Panc1 (cell line): ENCODE data around the gene TSPAN3. TPM values are rescaled to one million over a fixed set of nuclear protein-coding genes. Genes with fewer than 3 reads are reported as not detected.

Experiments
- ATAC-seq: fragments of 200-7000 bp; cut with Tn5 transposase; 2 replicates; pipeline ENCODE4 v1.9.1; 2020; ENCODE audit warnings: mild to moderate bottlenecking, moderate library complexity
- BruUV-seq: library from RNA; stranded (reverse); fragments of 400-500 nt; replicated peaks from 2 replicates; lab custom pipeline; 2021; lab: Mats Ljungman, UMichigan
- CTCF ChIA-PET: fragments of 300-600 bp; sonication (Branson Sonifier 250); formaldehyde crosslinking; loops from one replicate; lab custom pipeline; 2022; ENCODE audit warnings: antibody characterized with exemption; lab: Charles Lee
- POLR2A ChIA-PET: fragments of 300-600 bp; sonication (Branson Sonifier 250); formaldehyde crosslinking; loops from one replicate; lab custom pipeline; 2022; ENCODE audit warnings: antibody characterized with exemption; lab: Charles Lee
- DNase-seq: peaks from one replicate; pipeline ENCODE4 v3.0.0-alpha.2; 2010; ENCODE audit warnings: low read depth, low spot score
- H3K27ac ChIP-seq: 2 replicates; pipeline ENCODE4 v1.5.1; 2011; ENCODE audit warnings: mild to moderate bottlenecking, low read length, inconsistent platforms
- H3K27me3 ChIP-seq: fragments of 200-500 bp; sonication (Bioruptor generic); 2 replicates; pipeline ENCODE4 v1.6.0; 2014; ENCODE audit warnings: low read length, inconsistent platforms; ENCODE audit not compliant: control insufficient read depth, insufficient read depth
- H3K36me3 ChIP-seq: fragments of 200-500 bp; sonication (Bioruptor generic); 2 replicates; pipeline ENCODE4 v1.5.1; 2014; ENCODE audit warnings: inconsistent platforms, mild to moderate bottlenecking, low read length, moderate library complexity; ENCODE audit not compliant: control insufficient read depth, insufficient read depth
- H3K4me1 ChIP-seq: 2 replicates; pipeline ENCODE4 v1.5.1; 2011; ENCODE audit warnings: inconsistent platforms, mild to moderate bottlenecking, low read length, moderate library complexity; ENCODE audit not compliant: control insufficient read depth, insufficient read depth
- H3K4me3 ChIP-seq, 2 experiments: 2 replicates each; pipeline ENCODE4 v1.5.1; 2011 to 2012; ENCODE audit warnings: low read depth in 2 of 2, low read length in 2 of 2, mild to moderate bottlenecking in 2 of 2, inconsistent platforms in 1 of 2, moderate library complexity in 1 of 2
- H3K9me3 ChIP-seq: fragments of 200-500 bp; sonication (Bioruptor generic); 2 replicates; pipeline ENCODE4 v1.5.1; 2014; ENCODE audit warnings: low read depth, mild to moderate bottlenecking, inconsistent platforms, low read length, moderate library complexity; ENCODE audit not compliant: control insufficient read depth, insufficient read depth
- POLR2AphosphoS5 ChIP-seq: IDR thresholded peaks from 2 replicates; pipeline ENCODE4 v1.6.1; 2012; ENCODE audit warnings: mild to moderate bottlenecking, low read depth, low read length, moderate library complexity
- SIN3A ChIP-seq: IDR thresholded peaks from 2 replicates; pipeline ENCODE4 v1.6.1; 2012; ENCODE audit warnings: low read depth, mild to moderate bottlenecking, low read length, moderate library complexity, borderline replicate concordance; ENCODE audit not compliant: insufficient read depth
- TCF7L2 ChIP-seq: IDR thresholded peaks from 2 replicates; pipeline ENCODE4 v1.6.1; 2011; ENCODE audit warnings: mild to moderate bottlenecking, low read depth, low read length, inconsistent platforms
- in situ Hi-C: cut with HindIII; loops from 2 replicates; pipeline ENCODE4 v1.10.0; 2016; ENCODE audit warnings: low sequenced_read_pairs, low pct_unique_long_range_greater_than_20kb
- intact Hi-C: fragments of 100-400 bp; cut with micrococcal nuclease; formaldehyde crosslinking; loops from one replicate; pipeline ENCODE4 v1.10.0; 2022; ENCODE audit not compliant: unreplicated experiment
- total RNA-seq: library from RNA; stranded (reverse); gene quantifications from one replicate; pipeline ENCODE4 v1.2.1, GENCODE V29; 2021; ENCODE audit not compliant: unreplicated experiment
- TF ChIP-seq, protein P1 (sequence below), 2 experiments: IDR thresholded peaks; 2 replicates each; pipeline ENCODE4 v1.6.1; 2011 to 2012; ENCODE audit warnings: low read depth in 2 of 2, control low read depth in 1 of 2, low read length in 1 of 2, mild to moderate bottlenecking in 1 of 2, moderate library complexity in 1 of 2; ENCODE audit not compliant: insufficient read depth in 1 of 2
- TF ChIP-seq, protein P2 (sequence below): fragments of 450-650 bp; IDR thresholded peaks from 2 replicates; pipeline ENCODE4 v1.5.1; 2017; ENCODE audit warnings: mild to moderate bottlenecking

TSPAN3 gene
- total RNA-seq, 1 experiment from 2014 or later = 130 TPM

DNA sequence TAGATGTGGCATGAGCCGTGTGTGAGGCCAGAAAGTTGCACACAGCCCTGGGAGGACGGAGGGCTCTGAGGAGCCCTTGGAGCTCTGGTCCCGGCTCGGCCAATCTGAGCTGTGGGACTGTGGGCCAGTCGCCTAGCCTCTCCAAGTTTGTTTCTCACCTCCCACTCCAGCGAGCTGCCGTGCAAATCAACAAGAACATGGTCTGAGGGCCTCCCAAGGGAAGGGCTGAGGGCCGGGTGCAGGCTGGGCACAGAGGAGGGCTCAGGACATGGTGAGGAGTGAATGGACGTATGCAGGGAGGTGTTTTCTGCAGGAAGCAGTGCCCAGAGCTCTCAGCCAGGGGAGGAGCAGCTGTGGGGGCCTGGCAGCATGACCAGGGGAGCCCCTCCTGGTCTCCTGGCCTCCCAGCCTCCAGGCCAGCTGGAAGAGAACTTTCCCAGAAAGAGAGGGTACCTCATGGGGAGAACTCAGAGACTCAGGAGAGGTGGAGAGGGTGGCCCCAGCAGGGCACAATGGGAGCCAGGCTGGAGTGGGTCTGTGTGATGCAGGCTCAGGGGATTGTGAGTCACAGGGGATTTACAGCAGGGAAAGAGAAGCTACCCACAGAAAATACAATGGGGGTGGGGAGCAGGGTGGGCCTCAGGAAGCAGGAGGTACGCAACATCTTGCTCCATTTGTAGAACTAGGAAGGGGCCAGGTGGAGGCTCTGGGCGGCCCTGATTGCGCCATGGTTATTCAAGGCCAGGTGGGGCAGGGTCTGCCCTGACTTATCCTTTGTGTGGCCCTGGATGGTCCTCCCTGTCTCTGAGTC is 51.2 kb downstream of the TSPAN3 start:
- no peaks in the 10 kb centered on the region for H3K36me3 ChIP-seq
- no peak overlapping the region for H3K4me3 ChIP-seq
- no peaks in the 10 kb centered on the region for H3K27me3 ChIP-seq
- CTCF ChIA-PET = interaction anchor here (0.7 kb wide), 1 partner anchor 14 kb away, joined by 5 read pairs; no protein-coding TSS in a partner anchor
- no peaks in the 10 kb centered on the region; the same call in 1 of the 2 replicates for H3K4me1 ChIP-seq
- intact Hi-C loops = no loop called here
- no TSS peak for BruUV-seq
- no peak overlapping the region for H3K27ac ChIP-seq
- DNase-seq (no peak), ATAC-seq (no peak; the same call in 1 of the 2 replicates)
- no peaks in the 10 kb centered on the region for H3K9me3 ChIP-seq
- no peak for TF ChIP-seq POLR2AphosphoS5
- TF ChIP-seq, protein P1, sequence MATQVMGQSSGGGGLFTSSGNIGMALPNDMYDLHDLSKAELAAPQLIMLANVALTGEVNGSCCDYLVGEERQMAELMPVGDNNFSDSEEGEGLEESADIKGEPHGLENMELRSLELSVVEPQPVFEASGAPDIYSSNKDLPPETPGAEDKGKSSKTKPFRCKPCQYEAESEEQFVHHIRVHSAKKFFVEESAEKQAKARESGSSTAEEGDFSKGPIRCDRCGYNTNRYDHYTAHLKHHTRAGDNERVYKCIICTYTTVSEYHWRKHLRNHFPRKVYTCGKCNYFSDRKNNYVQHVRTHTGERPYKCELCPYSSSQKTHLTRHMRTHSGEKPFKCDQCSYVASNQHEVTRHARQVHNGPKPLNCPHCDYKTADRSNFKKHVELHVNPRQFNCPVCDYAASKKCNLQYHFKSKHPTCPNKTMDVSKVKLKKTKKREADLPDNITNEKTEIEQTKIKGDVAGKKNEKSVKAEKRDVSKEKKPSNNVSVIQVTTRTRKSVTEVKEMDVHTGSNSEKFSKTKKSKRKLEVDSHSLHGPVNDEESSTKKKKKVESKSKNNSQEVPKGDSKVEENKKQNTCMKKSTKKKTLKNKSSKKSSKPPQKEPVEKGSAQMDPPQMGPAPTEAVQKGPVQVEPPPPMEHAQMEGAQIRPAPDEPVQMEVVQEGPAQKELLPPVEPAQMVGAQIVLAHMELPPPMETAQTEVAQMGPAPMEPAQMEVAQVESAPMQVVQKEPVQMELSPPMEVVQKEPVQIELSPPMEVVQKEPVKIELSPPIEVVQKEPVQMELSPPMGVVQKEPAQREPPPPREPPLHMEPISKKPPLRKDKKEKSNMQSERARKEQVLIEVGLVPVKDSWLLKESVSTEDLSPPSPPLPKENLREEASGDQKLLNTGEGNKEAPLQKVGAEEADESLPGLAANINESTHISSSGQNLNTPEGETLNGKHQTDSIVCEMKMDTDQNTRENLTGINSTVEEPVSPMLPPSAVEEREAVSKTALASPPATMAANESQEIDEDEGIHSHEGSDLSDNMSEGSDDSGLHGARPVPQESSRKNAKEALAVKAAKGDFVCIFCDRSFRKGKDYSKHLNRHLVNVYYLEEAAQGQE (IDR thresholded peaks at IDR 0.05; ENCODE audit: insufficient read depth in 1 of 2, low read depth in 2 of 2, low read length in 1 of 2) = no peak
- POLR2A ChIA-PET = no interaction called here
- in situ Hi-C loops = no loop called here

- no peak for TF ChIP-seq TCF7L2
- no peak for TF ChIP-seq POLR2AphosphoS5
- no peak for TF ChIP-seq SIN3A
- TF ChIP-seq, protein P1 (IDR thresholded peaks at IDR 0.05; ENCODE audit: insufficient read depth in 1 of 2, low read depth in 2 of 2, low read length in 1 of 2) = no peak
- TF ChIP-seq, protein P2, sequence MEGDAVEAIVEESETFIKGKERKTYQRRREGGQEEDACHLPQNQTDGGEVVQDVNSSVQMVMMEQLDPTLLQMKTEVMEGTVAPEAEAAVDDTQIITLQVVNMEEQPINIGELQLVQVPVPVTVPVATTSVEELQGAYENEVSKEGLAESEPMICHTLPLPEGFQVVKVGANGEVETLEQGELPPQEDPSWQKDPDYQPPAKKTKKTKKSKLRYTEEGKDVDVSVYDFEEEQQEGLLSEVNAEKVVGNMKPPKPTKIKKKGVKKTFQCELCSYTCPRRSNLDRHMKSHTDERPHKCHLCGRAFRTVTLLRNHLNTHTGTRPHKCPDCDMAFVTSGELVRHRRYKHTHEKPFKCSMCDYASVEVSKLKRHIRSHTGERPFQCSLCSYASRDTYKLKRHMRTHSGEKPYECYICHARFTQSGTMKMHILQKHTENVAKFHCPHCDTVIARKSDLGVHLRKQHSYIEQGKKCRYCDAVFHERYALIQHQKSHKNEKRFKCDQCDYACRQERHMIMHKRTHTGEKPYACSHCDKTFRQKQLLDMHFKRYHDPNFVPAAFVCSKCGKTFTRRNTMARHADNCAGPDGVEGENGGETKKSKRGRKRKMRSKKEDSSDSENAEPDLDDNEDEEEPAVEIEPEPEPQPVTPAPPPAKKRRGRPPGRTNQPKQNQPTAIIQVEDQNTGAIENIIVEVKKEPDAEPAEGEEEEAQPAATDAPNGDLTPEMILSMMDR = no peak
- DNase-seq = no peak
- intact Hi-C loops = no loop called here
- no TSS peak for BruUV-seq
- ChIA-PET POLR2A (no interaction called here), CTCF (no interaction called here)
- Histone ChIP-seq H3K27me3 (no peaks in the 10 kb centered on the region), H3K4me3 (no peak overlapping the region), H3K36me3 (no peaks in the 10 kb centered on the region), H3K9me3 (no peaks in the 10 kb centered on the region), H3K27ac (no peak overlapping the region), H3K4me1 (no peaks in the 10 kb centered on the region)
- in situ Hi-C loops = no loop called here
- no peak for ATAC-seq
Observed at GRCh38 chr15:77018796-77019505, 52.0 kb downstream of the TSPAN3 start.
